Measurements from ENCODE around the gene OPRL1.
"Not testable (repeated sequence)": the region's sequence is repeated elsewhere in the genome, so short reads cannot be mapped to it uniquely, and the experiment has no call there.

The OPRL1 gene

DNA sequence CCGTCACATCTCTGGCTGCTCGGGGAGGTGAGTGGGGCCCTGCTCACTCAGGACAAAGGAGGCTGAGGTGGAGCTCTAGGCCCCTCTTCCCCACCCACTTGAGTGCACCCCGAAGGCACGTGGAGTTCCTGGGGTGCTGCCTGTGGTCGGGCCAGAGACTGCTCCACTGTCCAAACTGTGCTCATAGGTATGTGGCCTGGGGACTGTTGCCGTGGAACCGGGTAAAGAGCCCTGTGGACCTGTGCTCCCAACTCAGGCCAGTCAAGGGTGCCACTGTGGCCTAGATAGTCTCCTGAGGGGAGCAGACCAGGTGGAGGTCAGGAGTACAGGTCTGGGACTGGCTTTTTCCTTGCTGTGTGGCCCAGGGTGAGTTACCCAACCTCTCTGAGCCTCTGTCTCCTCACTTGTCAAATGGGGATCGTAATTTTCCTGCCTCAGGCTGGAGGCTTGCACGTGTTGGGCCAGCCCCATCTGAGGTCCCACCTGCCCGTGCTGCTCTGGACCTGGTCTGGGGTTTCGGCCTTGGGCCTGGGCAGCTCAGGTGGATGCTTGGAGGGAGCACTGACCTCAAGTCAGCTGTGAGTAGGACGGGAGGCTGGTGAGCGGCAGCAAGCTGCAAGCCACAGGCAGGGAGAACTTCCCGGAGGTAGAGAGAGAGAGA lies 39.9 kb downstream of the OPRL1 start:
- no peak for DNase-seq

DNA sequence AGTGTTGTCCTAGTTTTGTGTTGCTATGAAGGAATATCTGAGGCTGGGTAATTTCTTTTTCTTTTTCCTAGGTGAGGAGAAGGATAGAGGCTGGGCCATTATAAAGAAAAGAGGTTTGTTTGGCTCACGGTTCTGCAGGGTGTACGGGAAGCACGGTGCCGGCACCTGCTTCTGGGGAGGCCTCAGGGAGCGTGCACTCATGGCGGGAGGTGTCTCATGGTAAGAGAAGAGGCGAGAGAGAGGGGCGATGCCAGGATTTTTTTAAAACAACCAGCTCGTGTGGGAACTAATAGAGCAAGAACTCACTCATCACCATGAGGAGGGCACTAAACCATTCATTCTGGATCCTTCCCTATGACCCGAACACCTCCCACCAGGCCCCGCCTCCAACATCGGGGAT lies 41.7 kb downstream of the OPRL1 start:
- DNase-seq: no peak

DNA sequence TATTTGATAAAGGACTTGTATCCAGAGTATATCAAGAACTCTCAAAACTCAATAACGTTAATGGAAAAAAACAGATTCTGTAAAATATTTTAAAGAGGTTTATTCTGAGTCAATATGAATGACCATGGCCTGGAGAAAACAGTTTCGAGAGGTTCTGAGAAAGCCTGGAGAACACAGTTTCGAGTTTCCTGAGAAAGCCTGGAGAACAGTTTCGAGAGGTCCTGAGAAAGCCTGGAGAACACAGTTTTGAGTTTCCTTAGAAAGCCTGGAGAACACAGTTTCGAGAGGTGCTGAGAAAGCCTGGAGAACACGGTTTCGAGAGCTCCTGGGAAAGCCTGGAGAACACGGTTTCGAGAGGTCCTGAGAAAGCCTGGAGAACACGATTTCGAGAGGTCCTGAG lies 43.0 kb downstream of the OPRL1 start:
- not testable (repeated sequence) for DNase-seq

DNA sequence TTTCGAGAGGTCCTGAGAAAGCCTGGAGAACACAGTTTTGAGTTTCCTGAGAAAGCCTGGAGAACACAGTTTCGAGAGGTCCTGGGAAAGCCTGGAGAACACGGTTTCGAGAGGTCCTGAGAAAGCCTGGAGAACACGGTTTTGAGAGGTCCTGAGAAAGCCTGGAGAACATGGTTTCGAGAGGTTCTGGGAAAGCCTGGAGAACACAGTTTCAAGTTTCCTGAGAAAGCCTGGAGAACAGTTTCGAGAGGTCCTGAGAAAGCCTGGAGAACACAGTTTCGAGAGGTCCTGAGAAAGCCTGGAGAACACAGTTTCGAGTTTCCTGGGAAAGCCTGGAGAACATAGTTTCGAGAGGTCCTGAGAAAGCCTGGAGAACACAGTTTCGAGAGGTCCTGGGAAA lies 43.6 kb downstream of the OPRL1 start:
- not testable (repeated sequence) for DNase-seq

GRCh38 chr20:64129146-64129782 lies 49.4 kb downstream of the OPRL1 start:
- DNase-seq: no peak

DNA sequence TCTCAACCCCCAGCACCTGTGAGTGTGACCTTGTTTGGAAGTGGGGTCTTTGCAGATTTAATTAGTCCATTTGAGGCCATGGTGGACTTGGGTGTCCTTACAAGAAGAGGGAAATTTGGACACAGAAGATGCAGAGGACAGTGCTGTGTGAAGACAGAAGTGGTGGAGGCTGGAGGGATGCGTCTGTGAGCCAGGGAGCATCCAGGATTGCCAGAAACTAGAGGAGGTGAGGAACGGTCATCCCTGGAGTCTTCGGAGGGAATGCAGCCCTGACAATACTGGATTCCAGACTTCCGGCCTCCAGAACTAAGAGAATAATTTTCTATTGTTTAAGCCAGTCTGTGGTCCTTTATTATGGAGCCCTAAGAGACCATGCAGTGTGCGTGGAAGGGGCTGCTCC lies 50.4 kb downstream of the OPRL1 start:
- no peak for DNase-seq

DNA sequence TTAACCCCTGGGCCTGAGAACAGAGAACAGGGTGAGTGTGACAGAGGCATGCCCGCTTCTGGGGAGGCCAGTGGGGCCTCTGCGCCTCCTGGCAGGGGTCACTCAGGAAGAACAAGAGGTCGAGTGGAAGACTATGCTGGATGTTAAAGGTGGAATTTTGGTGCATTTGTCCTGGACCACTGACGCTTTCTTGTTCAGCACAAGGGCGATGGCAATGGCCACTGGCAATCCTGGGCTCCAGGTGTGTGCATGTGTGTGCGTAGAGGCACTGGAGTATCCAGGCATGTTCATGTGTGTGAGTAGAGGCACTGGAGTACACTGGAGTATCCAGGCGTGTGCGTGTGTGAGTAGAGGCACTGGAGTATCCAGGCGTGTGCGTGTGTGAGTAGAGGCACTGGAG lies 51.0 kb downstream of the OPRL1 start:
- DNase-seq: no peak

- DNase-seq: peak; percentile 48 to 75
Measured at GRCh38 chr20:64131406-64131805, 51.5 kb downstream of the OPRL1 start.

- peak in 1 of 2 experiments; percentile 57 for DNase-seq
Measured at GRCh38 chr20:64133951-64134407, 54.1 kb downstream of the OPRL1 start.

GRCh38 chr20:64134744-64135143 lies 54.9 kb downstream of the OPRL1 start:
- not testable (repeated sequence) for DNase-seq

DNA sequence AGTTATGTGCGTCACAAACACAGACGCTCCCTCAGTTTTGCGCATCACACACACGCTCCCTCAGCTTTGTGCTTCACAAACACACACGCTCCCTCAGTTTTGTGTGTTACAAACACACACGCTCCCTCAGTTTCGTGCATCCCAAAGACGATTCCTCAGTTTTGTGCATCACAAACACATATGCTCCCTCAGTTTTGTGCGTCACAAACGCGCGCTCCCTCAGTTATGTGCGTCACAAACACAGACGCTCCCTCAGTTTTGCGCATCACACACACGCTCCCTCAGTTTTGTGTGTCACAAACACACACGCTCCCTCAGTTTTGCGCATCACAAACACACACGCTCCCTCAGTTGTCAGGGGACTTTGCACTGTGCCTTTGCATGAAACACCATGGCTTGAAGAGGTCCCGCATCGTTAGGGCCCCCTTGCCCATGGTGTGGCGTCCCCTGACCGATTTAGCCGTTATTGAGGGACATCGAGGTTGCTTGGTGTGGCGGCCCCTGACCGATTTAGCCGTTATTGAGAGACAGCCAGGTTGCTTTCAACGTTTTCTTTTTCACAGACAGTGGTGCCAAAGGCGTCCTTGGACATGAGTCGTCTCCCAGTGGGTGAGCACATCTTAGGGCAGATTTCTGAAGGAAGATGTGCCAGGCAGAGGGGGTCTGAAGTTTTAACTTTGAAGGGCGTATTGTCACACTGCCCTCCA lies 56.3 kb downstream of the OPRL1 start:
- DNase-seq: no peak

DNA sequence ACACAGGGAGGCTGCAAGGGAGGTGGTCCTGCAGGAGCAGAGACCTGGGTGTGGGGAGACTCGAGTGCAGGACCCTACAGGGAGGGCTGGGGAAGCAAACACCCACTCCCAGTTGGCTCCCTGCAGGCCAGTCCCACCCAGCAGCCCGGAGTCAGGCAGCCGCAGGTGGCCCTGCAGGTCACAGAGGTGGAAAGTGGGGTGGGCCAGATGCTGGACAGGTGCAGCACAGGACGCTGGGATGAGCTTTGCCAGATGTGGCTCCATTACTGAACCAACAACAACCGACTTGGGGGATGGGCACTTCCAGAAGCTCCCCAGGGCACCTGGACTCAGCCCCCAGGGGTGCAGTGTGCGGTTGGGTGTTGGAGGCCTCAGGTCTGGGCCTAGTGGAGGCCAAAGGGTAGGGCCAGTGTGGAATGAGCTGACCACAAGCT lies 57.7 kb downstream of the OPRL1 start:
- DNase-seq: no peak

DNA sequence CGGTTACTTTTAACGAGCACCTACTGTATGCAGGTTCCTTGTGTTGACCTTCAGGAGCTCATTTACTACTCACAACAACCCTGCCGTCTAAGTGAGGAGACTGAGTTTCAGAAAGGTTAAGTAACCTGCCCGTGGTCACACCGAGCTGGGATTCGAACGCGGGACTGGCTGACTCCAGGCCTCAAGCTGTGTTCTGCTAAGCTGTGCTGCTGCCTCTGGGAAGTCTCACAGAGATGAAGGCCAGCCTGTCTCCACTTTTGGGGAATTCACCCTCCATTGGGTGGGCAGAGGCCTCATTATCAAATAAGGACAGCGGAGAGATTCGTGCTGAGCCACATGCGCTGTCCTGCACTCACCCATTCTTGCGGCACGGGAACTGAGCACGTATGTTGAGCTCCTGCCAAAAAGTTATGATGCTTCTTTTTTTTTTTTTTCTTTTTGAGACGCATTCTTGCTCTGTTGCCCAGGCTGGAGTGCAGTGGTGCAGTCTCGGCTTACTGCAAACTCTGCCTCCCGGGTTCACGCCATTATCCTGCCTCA lies 58.5 kb downstream of the OPRL1 start:
- DNase-seq: no peak

DNA sequence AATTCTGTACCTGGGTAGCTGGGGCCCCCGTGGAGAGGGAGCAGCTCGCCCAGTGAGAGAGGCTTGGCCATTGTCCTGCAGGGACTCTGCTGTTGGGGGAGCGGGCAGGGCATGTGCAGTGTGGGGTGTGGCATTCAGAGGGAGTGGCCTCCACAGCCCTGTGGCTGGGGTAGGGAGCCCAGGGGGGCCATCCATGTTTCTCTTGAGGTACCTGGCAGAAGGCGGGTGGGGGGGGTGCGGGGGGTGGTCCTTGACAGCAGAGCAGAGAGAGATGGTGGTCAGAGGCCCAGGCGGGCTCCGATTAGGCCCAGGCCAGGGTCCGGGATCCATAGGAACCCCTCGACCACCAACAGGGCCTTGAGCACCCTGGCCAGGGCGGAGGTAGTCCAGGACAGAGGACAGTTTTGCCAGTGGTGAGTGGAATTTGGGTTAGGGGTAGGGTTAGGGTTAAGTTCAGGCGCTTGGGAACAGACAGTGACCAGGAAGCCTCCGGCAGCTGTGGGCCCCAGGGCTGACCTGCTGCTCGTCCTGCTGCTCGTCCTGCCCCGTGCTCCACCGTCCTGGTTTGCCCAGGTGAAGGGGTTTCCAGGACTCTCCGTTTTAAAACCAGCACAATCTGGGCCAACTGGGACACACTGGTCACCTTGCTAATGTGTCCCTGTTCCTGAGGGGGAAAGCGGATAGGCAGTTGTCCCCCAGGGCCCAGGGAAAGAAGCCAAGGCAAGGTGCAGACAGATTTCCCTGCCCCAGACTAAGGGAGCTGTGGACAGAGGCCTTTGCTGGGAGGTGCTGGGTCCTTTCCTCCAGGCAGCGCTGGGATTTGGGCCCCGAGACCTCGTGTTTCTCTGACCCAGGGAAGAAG lies 59.5 kb downstream of the OPRL1 start:
- DNase-seq: no peak

DNA sequence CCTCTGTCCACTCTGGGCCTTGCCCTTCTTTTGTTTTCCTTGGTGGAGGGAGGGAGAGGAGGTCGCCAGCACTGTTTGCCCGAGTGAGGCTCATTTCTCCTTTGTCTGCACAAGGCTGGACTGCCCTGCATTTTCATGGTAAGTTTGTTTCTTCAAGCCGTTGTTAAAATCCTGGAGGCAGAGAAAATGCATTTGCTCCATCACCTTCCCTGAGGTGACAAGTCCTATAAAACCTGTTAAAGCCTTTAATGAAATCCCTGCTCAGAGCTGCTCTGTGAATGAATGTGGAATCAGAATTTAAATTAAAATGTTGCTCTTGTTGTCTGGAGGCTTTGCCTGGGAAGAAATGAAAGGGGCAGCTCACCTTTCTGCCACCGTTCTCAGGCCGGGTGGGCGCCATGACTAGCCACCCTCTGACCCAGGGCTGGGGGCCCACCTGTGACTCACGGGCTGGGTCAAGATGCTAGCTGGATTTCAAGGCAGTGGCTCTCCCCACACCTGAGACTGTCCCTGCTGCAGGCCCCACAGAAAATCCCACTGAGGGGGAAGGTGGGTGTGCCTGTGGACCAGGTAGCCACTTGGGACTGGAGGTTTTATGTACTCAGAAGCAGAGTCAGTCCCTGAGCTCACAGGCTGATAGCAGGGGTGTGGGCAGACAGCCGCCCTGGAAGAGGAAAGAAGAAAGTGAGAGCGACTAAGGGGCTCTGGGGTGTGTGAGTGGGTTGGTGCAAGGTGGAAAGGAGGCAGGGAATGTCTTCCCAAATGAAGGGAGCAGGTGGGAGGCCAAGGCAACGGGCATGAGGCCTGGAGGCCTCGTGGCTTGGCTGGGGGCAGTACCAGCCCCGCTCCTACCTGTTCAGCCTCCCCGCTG lies 60.4 kb downstream of the OPRL1 start:
- no peak for DNase-seq

DNA sequence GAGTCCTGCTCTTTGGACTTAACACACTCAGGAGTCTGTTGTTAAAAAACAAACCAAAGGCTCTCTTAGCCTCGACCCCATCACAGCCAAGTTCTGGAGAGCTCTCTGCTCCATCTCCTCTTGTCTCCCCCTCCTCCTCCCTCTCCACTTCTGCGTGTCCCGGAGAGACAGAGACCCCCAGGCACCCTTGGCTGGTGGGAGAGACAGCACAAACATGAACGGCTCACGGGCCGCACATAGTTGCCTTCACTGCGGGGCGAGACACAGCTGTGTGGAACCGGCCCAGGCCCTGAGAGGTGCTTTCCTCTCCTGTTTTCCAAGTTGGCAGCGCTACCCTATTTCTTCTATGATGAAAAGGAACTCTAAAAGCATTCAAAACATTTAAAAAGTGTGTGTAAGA lies 61.1 kb downstream of the OPRL1 start:
- DNase-seq: no peak

DNA sequence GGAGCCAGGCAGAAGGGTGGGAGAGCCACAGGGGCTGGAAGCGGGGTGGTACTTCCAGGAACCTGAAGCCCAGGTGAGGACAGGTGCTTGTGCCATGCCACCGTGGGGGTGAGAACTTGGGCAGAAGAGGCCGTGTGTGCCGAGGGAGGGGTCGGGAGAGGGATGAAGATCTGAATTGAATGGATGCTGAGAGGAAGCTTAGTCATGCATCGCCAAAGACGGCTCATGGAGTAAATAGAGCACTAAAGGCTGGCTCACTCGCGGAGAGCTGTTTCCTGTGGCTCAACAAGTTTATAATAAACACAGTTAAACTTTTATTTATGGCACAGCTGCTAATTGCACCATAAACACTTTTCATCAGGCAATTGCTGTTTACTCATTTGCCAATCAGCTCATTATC lies 62.7 kb downstream of the OPRL1 start:
- DNase-seq: no peak

GRCh38 chr20:64143018-64143801 lies 63.3 kb downstream of the OPRL1 start:
- DNase-seq: no peak

GRCh38 chr20:64144144-64144912 lies 64.4 kb downstream of the OPRL1 start:
- DNase-seq: no peak
